HEK293T (cell line): ENCODE measurements around the gene TBR1.

ENCODE experiments used
- CTCF ChIA-PET: fragments of 350-600 bp; formaldehyde crosslinking; extraction: SDS; loops from one replicate; lab custom pipeline; 2021; ENCODE audit warnings: antibody characterized with exemption, inconsistent platforms; lab: Yijun Ruan, JAX
- POLR2A ChIA-PET: fragments of 350-600 bp; formaldehyde crosslinking; extraction: SDS; loops from one replicate; lab custom pipeline; 2020; ENCODE audit warnings: antibody characterized with exemption, inconsistent platforms; lab: Yijun Ruan, JAX
- DNase-seq: peaks from one replicate; pipeline ENCODE4 v3.0.0; 2012; ENCODE audit warnings: mixed read lengths; ENCODE audit errors: extremely low spot score
- ARNT ChIP-seq: fragments of 450-650 bp; IDR thresholded peaks from 2 replicates; pipeline ENCODE4 v1.6.1; 2017; ENCODE audit warnings: mild to moderate bottlenecking
- BHLHE40 ChIP-seq: fragments of 450-650 bp; IDR thresholded peaks from 2 replicates; pipeline ENCODE4 v1.6.1; 2016; ENCODE audit warnings: mild to moderate bottlenecking, moderate library complexity, borderline replicate concordance
- CTBP1 ChIP-seq: fragments of 450-650 bp; IDR thresholded peaks from 2 replicates; pipeline ENCODE4 v1.6.1; 2016; ENCODE audit warnings: borderline replicate concordance
- ELF4 ChIP-seq: fragments of 450-650 bp; IDR thresholded peaks from 2 replicates; pipeline ENCODE4 v1.6.1; 2017; ENCODE audit warnings: antibody characterized with exemption
- FOXA1 ChIP-seq: fragments of 450-650 bp; IDR thresholded peaks from 2 replicates; pipeline ENCODE4 v1.6.1; 2016; ENCODE audit warnings: mild to moderate bottlenecking
- FOXK2 ChIP-seq: fragments of 450-650 bp; IDR thresholded peaks from 2 replicates; pipeline ENCODE4 v1.6.1; 2016; ENCODE audit warnings: mild to moderate bottlenecking
- FOXM1 ChIP-seq: fragments of 450-650 bp; IDR thresholded peaks from 2 replicates; pipeline ENCODE4 v1.6.1; 2017; ENCODE audit warnings: mild to moderate bottlenecking, borderline replicate concordance
- HDGF ChIP-seq: fragments of 450-650 bp; IDR thresholded peaks from 2 replicates; pipeline ENCODE4 v1.6.1; 2017; ENCODE audit warnings: antibody characterized with exemption, borderline replicate concordance
- L3MBTL2 ChIP-seq: fragments of 450-650 bp; conservative IDR thresholded peaks from 2 replicates; pipeline ENCODE4 v1.6.1; 2016; ENCODE audit warnings: mild to moderate bottlenecking
- LEF1 ChIP-seq: fragments of 450-650 bp; IDR thresholded peaks from 2 replicates; pipeline ENCODE4 v1.6.1; 2017; ENCODE audit warnings: mild to moderate bottlenecking, borderline replicate concordance
- NFRKB ChIP-seq: fragments of 450-650 bp; IDR thresholded peaks from 2 replicates; pipeline ENCODE4 v1.6.1; 2016; ENCODE audit warnings: mild to moderate bottlenecking, moderate library complexity
- SP1 ChIP-seq: fragments of 450-650 bp; IDR thresholded peaks from 2 replicates; pipeline ENCODE4 v1.6.1; 2017
- SUZ12 ChIP-seq: fragments of 450-650 bp; IDR thresholded peaks from 2 replicates; pipeline ENCODE4 v1.6.1; 2016; ENCODE audit warnings: mild to moderate bottlenecking
- TARDBP ChIP-seq: fragments of 450-650 bp; IDR thresholded peaks from 2 replicates; pipeline ENCODE4 v1.6.1; 2016
- ZNF384 ChIP-seq: fragments of 450-650 bp; IDR thresholded peaks from 2 replicates; pipeline ENCODE4 v1.6.1; 2016
- TF ChIP-seq, protein P1 (sequence below): fragments of 450-650 bp; IDR thresholded peaks from 2 replicates; pipeline ENCODE4 v1.6.1; 2016

The TBR1 gene

DNA sequence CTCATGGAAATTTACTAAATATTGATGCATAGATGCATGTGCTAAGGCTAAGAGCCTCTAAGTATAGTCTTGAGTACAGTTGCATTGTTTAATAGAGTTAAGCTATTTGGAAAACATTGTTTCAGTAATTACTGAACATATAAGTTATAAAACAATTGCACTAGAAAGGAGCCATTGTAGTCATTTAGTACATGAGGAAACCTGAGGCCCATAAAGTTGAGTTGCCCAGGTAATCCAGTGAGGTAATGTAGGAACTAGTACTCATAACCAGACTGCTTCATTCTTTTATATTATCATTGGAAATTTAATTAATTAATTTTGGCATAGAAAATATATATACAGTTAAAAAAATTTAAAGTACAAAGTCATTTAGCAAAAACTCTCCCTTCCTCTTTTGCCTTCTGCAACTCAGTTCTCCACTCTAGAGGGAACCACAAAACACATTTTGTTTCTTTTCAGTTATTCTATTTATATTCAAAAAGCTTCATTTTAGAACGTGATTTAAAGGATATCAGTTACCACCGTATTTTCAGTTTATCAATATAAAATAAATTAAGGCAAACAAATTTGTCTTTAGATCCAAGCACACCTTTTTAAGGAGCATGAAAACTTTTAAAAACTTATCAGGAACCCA lies 27.8 kb upstream of the TBR1 start:
- ChIA-PET CTCF (no interaction called here), POLR2A (interaction anchor here (1.6 kb wide), 1 partner anchor 80 kb away, joined by 4 read pairs; the partner anchor contains the start of gene PSMD14)
- TF ChIP-seq ELF4 (no peak), NFRKB (no peak), FOXA1 (no peak), L3MBTL2 (no peak), HDGF (no peak)
- TF ChIP-seq, protein P1, sequence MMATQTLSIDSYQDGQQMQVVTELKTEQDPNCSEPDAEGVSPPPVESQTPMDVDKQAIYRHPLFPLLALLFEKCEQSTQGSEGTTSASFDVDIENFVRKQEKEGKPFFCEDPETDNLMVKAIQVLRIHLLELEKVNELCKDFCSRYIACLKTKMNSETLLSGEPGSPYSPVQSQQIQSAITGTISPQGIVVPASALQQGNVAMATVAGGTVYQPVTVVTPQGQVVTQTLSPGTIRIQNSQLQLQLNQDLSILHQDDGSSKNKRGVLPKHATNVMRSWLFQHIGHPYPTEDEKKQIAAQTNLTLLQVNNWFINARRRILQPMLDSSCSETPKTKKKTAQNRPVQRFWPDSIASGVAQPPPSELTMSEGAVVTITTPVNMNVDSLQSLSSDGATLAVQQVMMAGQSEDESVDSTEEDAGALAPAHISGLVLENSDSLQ = no peak
- DNase-seq = no peak

DNA sequence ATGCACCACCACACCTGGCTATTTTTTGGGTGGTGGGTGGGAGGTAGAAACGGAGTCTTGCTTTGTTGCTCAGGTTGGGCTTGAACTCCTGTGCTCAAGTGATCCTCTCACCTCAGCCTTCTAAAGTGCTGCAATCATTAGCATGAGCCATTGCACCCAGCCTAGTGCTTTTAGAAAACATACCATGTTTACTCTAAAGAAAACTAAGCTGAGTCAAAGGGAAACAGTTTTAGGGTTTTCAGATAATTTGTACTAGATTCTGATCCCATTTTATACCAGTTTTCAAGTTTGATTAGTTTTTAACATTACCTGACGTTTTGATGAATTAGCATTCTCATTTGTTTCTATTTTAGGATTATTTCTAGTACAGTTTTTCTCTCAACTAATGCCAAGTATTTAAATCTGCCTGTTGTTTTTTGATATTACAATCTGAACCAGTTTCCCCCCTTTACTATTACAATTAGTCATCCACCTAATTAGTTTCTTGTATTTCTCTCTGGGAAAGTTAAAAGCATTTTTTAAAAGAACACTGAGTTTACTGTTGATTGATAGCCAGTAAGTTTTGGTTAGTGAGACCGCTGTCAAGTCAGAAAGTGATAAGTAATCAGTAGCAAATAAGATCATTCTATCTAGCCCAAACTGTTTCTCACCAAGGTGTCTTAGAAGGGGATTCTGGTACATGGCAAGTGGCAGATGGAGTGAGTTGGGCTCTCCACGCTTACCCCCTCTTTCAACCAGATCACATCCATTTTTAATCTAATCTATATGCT lies 24.2 kb upstream of the TBR1 start:
- no peak for DNase-seq
- ChIA-PET POLR2A (no interaction called here), CTCF (no interaction called here)
- no peak for TF ChIP-seq BHLHE40
- no peak for TF ChIP-seq FOXM1
- no peak for TF ChIP-seq LEF1
- no peak for TF ChIP-seq L3MBTL2
- TF ChIP-seq NFRKB = no peak
- TF ChIP-seq SP1 = no peak
- no peak for TF ChIP-seq HDGF
- TF ChIP-seq, protein P1 = no peak
- TF ChIP-seq ZNF384 = no peak
- TF ChIP-seq SUZ12 = no peak
- TF ChIP-seq CTBP1 = no peak
- no peak for TF ChIP-seq TARDBP
- TF ChIP-seq FOXA1 = no peak
- TF ChIP-seq ELF4 = no peak
- no peak for TF ChIP-seq FOXK2
- TF ChIP-seq ARNT = no peak

DNA sequence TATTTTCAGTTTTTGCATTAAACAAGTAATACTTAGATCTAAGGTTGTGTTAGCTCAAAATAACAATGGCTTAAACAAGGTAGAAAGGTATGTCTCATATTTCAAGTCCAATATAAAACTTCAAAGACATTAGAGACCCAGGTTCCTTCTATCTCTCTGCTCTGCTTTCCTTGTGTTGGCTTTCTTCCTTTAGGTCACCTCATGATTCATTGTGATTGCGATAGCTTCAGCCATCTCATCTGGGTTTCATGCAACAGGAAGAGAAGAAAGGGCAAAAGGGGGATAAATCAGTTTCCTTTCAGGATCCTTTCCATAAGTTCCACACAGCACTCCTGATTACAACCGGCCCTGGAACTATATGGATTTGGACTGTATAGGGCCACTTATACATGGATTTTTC lies 16.0 kb upstream of the TBR1 start:
- POLR2A ChIA-PET = no interaction called here
- no peak for DNase-seq
- no peak for TF ChIP-seq SUZ12
- TF ChIP-seq FOXM1 = no peak
- TF ChIP-seq ZNF384 = no peak
- no peak for TF ChIP-seq NFRKB
- no peak for TF ChIP-seq L3MBTL2
- TF ChIP-seq CTBP1 = no peak
- TF ChIP-seq, protein P1 = no peak
- no peak for TF ChIP-seq FOXA1
- TF ChIP-seq SP1 = no peak
- CTCF ChIA-PET = no interaction called here

DNA sequence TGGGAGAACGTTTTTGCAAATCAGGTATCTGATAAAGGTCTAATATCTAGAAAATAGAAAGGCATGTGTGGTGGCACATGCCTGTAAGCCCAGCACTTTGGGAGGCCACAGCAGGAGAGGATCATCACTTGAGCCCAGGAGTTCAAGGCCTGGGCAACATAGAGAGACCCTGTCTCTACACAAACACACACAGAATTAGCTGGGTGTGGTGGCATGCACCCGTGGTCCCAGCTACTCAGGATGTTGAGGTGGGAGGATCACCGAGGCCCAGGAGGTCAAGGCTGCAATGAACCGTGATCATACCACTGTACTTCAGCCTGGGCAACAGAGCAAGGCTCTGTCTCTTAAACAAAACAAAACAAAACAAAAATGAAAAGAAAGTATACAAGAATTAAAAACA lies 13.8 kb upstream of the TBR1 start:
- CTCF ChIA-PET = no interaction called here
- no peak for DNase-seq
- POLR2A ChIA-PET = no interaction called here
- TF ChIP-seq FOXM1 = no peak
- TF ChIP-seq BHLHE40 = no peak
- TF ChIP-seq SP1 = no peak
- TF ChIP-seq HDGF = no peak
- TF ChIP-seq ZNF384 = no peak
- no peak for TF ChIP-seq FOXK2
- TF ChIP-seq LEF1 = no peak
- TF ChIP-seq L3MBTL2 = no peak
- no peak for TF ChIP-seq NFRKB
- TF ChIP-seq, protein P1 = no peak
- TF ChIP-seq TARDBP = no peak
- no peak for TF ChIP-seq ARNT
- no peak for TF ChIP-seq CTBP1
- no peak for TF ChIP-seq FOXA1
- TF ChIP-seq SUZ12 = no peak
- TF ChIP-seq ELF4 = no peak

DNA sequence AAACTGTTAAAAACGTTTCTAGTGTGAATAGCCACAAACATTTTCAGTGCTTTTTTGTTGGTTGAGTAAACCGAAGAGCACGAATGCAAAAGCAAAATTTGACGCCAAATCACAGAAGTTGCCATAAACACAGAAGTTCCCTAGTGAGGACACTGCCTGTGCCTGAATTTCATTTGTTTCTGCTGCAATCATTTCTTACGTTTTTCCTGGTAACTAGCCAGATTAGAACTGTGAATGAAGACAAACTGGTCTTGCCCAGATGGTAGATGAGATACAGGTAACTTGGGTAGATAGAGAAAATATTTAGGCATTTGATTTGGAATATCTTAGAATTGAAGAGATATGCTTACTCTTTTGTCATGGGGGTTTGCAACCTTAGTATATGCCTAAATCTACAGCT lies 9.8 kb upstream of the TBR1 start:
- ChIA-PET POLR2A (no interaction called here), CTCF (no interaction called here)
- TF ChIP-seq ZNF384 = no peak
- no peak for TF ChIP-seq SUZ12
- TF ChIP-seq FOXA1 = no peak
- no peak for TF ChIP-seq FOXM1
- TF ChIP-seq SP1 = no peak
- TF ChIP-seq L3MBTL2 = no peak
- TF ChIP-seq LEF1 = no peak
- TF ChIP-seq NFRKB = no peak
- TF ChIP-seq ELF4 = no peak
- no peak for TF ChIP-seq CTBP1
- DNase-seq = no peak
